Stimulated activated CD4-positive, alpha-beta T cell treated with anti-CD3 and anti-CD28 coated beads, Interleukin-15, amount 100 ng/mL, for 48 hours (primary cell): ENCODE measurements around the gene PSG2.
"Not testable (repeated sequence)": the region's sequence is repeated elsewhere in the genome, so short reads cannot be mapped to it uniquely, and the experiment has no call there.

Experiments used
- DNase-seq, 2 donors: peaks; one replicate each; pipeline ENCODE4 v3.0.0-alpha.2; 2020; ENCODE audit warnings: low read depth in 2 of 2

The PSG2 gene

DNA sequence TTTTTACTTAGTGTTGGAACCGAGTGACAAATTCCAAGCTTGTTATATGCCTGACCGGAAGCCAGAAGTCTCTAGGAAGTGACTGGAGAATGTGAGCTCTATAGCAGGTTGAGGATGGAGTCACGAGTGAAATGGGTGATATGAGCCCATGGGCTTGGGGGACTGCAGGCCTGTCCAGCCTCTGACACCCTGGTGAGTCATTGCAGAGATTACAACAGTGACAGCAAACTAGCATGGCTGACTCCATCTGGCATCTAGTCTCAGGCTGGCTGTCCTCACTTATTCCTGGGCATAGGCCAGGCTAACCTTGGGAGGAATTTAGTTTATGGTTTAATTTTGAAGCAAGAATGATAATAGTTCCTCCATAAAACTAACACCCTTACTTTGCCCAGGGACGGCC is 4.6 kb downstream of the PSG2 start:
- not testable (repeated sequence) for DNase-seq

DNA sequence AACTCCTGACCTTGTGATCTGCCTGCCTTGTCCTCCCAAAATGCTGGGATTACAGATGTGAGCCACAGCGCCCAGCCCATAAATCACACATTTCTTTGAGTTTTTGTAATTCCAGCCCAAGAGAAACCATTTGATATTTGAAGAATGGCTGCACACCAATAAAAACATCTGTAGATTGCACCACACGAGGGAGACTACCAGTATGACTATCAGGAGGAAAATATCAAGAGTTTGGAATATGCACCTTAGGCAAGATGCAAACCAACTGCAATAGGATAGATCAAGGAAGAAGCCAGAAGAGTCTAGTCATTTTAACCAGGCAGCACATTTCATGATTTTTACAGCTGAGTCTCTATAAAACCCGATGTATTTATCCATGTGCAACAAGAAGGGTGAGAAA is 20.1 kb downstream of the PSG2 start:
- DNase-seq: not testable (repeated sequence)

DNA sequence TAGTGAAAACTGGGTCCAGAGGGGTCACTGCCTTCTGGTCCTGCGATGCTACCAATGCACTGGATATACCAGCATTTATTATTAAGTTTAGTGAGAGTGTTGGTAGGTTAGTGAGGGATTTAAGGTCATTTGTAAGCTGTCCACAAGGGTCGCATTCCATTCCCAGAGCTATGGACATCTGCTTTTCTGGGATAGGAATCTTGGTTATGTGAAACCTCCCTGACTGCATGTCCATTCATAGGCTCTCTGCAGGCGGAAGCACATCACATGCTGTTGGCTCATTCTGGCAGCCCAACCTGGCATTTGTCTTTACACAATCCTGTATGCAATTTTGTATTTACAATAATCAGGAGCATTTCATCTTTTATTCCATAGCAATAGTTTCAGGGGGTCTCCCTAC is 21.2 kb downstream of the PSG2 start:
- DNase-seq: not testable (repeated sequence)

DNA sequence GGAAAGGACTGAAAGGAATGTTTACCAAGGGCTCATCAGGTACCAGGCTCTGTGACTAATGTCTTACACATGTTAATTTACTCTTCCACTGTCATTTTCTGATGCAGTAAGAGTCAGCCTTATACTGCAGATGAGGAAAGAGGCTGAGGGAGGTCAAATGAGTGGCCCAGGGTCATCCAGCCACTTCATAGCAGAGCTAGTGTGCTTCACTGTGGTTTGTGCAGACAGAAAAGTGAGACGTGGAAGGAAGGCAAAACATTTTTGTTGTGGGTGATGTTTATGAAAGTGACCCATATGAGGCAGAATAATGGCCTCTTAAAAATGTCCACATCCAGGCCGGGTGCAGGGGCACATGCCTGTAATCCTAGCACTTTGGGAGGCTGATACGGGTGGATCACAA is 22.2 kb downstream of the PSG2 start:
- DNase-seq: not testable (repeated sequence)

DNA sequence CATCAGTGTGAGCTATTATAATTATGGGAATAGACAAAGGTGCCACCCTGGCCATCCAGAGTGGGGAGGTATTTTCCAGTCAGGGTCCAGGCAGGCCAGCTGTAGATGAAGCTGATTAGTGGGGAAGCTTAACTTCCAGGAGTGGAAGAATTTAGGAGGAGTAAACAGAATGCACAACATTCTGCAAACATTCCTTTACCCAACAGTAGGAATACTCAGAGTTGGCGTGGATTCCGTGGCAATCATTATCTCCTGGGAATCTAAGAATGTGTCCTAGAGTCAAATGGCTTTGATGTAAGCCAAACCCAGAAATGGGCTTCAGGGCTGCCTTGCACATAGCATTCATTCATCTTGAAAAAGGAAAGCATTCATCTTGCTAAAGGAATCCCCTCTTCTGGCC is 23.0 kb downstream of the PSG2 start:
- DNase-seq: not testable (repeated sequence)

DNA sequence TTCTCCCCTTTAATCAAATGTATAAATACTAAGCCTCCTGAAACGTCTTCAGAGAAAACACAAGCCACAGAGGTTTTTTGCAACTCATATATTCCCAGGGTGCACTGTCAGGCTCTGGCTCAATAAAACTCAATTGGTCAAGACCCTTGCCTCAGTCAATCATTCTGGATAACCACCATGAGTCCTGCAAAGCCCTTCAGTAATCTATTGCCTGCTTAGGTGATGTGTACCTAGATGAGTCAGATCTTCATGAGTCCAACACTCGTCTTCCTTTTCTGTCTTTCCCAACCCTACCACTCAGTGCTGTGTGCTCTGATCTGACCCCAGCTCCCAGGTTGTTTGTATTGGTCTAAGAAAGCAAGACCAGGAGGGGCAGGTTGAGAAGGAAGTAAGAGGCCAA is 24.1 kb downstream of the PSG2 start:
- DNase-seq: not testable (repeated sequence)

DNA sequence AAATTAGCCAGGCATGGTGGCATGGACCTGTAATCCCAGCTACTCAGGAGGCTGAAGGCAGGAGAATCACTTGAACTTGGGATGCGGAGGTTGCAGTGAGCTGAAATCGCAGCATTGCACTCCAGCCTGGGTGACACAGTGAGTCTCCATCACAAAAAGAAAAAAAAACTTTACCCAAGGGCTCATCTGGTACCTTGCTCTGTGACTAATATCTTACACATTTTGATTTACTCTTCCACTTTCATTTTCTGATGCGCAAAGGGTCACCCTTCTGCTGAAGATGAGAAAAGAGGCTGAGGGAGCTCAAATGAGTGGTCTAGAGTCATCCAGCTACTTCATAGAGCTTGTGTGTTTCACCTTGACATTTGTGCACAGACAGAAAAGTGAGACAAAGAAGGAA is 34.5 kb downstream of the PSG2 start:
- DNase-seq: not testable (repeated sequence)

DNA sequence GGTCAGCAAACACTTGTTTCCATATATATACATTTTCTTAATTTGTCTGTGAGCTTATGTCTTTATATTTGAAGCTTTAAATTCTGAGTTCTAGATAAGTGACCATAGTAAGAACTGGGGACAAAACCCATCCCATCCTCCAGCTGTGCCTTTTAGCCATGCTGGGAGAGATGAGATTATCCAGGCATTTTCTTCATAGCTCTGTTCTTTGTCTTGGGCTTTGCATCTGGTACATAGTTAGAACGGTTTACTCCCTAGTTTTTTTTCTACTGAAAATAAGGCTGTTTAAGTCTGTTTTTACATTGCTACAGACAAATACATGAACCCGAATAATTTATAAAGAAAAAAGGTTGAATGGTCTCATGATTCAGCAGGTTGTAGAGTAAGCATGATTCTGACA is 35.9 kb downstream of the PSG2 start:
- not testable (repeated sequence) for DNase-seq

DNA sequence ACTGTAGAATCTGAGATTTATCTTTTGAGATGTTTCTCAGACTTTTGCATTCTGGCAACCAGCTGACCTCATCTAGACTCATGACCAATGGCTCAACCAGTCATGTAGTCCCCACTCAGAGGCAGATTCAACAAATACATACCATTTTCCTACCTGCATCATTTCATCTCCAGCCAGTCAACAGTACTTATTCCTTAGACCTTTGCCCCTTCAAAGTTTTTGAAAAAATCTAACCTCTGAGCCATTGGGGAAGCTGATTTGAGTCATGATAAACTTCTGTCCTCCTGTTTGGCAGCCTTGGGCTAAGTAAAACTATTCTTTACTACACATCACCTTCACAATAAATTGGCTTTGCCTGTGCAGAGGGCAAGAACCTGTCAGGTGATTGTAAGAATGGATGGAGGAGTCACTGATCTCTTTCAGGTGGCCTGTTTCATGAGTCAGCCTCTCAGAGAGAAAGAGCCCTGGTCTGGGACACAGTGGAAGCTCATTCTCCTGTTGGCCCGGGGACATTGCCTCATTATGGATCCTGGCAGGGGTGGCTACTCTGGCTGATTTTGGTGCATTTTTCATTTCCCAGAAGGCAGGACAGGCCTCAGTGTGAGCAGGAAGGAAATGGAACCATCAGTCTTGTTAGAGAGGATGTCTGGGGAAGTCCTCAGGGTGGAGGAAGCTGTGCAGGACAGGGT is 38.9 kb downstream of the PSG2 start:
- not testable (repeated sequence) for DNase-seq

DNA sequence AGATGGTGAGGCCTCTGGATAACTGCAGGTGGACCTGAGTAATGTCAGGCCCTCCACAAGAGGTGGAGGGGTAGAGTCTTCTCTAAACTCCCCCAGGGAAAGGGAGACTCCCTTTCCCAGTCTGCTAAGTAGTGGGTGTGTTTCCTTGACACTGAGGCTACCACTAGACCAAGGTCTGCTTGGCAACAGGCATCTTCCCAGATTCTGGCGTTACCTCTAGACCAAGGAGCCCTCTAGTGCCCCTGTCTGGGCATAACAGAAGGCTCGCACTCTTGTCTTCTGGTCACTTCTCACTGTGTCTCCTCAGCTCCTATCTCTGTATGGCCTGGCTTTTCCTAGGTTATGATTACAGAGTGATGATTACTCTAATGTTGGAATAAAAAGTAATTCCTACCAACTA is 50.9 kb downstream of the PSG2 start:
- not testable (repeated sequence) for DNase-seq

DNA sequence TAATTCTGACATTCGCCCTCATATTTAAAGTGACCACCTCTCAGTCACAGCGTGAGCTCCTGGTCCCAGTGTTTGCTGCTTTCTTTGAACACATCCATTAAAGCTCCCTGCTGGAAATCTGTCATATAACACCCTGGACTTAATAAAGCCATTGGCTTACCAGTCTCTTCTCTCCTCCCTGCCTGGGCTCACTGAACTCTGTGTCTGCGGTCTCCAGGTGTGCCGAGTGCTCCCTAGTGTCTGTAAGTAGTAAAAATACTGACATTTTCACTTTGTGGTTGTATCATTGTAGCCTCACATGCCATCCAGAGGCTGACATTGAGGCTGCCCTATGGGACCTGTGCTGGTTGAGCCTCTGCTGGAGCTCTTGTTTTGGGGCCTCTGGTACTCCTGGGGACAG is 53.6 kb downstream of the PSG2 start:
- no peak for DNase-seq

DNA sequence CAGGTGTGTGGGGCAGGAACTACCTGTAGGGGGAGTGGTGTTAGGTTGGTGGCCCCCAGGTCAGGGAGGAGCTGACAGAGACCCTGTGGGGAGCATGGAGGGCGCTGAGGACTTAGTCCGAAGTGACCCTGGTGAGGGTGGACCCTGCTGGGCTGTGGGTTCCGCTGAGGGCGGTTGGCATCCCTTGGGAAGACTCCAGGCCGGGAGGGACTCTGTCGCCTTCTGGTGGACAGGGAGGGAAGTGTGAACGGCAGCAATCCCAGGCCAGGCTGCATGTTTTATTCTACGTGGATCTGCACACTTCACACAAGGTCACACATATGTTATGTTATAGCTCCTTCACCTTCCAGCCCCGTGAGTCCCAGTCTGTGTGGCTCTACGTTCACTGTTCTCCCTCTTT is 54.5 kb downstream of the PSG2 start:
- DNase-seq: not testable (repeated sequence)

DNA sequence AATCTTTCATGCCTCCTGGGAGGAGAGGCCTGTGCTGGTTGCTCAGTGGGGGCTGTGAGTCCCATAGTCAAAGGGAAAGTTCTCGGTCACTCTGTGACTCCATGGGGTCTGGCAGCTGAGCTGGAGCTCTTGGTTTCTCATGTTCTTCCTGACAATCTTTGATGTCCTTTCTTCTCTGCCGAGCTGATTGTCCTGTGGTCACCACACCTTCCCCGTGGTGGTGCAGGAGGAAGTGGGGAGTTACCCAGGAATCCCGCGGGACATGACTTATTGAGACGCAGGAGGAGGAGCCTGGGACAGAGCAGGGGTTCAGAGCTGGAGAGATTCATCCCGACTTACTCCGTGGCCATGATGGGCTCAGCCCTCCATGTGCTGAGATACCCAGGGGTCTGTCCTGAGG is 55.4 kb downstream of the PSG2 start:
- not testable (repeated sequence) for DNase-seq

DNA sequence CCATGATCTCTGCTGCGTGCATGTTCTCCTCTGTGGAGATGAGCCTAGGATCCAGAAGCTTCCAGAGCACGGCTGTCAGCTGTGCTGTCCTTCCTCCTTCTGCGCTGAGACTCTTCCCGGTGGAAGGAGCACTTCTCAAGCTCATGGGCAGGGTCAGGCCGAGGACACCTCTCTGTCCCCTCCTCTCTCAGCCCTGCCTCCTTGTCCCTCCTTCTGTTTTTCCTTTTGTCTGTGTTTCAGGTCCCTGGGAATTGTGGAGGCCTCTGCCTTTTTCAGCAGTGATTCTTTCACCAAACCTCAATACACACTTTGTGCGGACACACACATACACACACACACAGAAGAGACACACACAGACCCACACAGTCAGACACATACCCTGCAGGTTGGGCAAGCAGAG is 56.1 kb downstream of the PSG2 start, which contains the start of gene PSG11:
Gene PSG11, minus strand, starts transcription at position 101 of the 400 bp plus-strand sequence. Its CDS starts 97 bp downstream, at position 4.
- not testable (repeated sequence) for DNase-seq

DNA sequence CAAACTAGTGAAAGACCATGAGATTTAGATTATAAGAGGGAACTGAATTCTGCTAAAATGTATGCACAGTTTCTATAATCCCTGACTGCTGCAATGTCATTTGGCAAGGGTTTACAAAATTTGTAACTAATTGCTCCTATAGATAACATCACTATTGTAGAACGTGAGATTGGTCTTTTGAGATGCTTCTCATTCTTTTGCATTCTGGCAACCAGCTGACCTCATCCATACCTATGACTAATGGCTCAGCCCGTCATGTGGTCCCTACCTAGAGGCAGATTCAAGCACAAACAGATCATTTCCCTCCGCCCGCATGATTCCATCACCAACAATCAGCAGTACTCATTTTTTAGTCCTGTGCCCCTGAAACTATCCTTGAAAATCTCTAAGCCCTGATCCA is 60.4 kb downstream of the PSG2 start:
- not testable (repeated sequence) for DNase-seq

DNA sequence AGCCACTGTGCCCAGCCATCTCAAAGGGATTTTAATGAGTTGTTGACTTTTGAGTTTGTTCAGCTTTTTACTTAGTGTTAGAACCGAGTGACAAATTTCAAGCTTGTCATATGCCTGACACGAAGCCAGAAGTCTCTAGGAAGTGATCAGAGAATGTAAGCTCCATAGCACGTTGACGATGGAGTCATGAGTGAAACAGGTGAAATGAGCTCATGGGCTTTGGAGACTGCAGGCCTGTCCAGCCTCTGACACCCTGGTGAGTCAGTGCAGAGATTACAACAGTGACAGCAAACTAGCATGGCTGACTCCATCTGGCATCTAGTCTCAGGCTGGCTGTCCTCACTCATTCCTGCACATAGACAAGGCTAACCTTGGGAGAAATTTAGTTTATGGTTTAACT is 60.9 kb downstream of the PSG2 start:
- not testable (repeated sequence) for DNase-seq

DNA sequence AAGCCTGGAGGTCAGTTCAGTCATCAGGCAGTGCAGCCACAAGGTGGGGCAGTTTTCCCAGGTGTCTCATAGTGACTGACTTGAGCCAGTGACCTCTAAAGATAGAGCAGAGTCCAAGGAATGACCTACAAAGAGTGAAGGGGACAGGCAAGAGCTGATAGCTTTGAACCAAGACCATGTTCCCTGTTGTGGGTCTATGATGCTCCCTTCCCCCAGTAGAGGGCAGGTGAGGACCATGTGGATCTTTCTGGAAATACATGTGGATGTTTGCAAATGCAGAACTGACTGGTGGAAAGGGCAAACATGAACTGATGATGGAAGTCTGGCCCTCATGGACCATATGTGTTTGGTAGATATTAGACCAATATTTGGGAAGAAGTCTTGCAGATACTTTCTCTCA is 62.9 kb downstream of the PSG2 start:
- DNase-seq: not testable (repeated sequence)
